Sigmoid colon (tissue), 4 donors: ENCODE results near the gene QKI.

Experiments used
- EP300 ChIP-seq, 4 donors: sonication (generic); formaldehyde crosslinking; IDR thresholded peaks; one replicate each; pipeline ENCODE4 v1.6.1; 2017; ENCODE audit warnings: antibody characterized with exemption in 4 of 4
- POLR2A ChIP-seq, 2 donors: fragments of 450-650 bp; IDR thresholded peaks; one replicate each; pipeline ENCODE4 v1.6.1; 2016; ENCODE audit warnings: antibody characterized with exemption in 2 of 2, mild to moderate bottlenecking in 2 of 2, moderate library complexity in 2 of 2

- TF ChIP-seq POLR2A (IDR thresholded peaks at IDR 0.05) (no peak), EP300 (IDR thresholded peaks at IDR 0.05) (no peak)
Measured at GRCh38 chr6:163533443-163533842, 118.9 kb downstream of the QKI start.
